GM18505 (cell line): ENCODE results near the gene SRSF3.
"Not testable (repeated sequence)": the region's sequence is repeated elsewhere in the genome, so short reads cannot be mapped to it uniquely, and the experiment has no call there.

Experiments used
- ATAC-seq: cut with Tn5 transposase; IDR thresholded peaks from one replicate; pipeline ENCODE4 v1.9.1; 2021; ENCODE audit not compliant: unreplicated experiment
- POLR2A ChIP-seq: IDR thresholded peaks from 4 replicates; pipeline ENCODE4 v1.6.1; 2011; ENCODE audit warnings: borderline replicate concordance; ENCODE audit not compliant: insufficient read depth, insufficient read length; ENCODE audit errors: extremely low read depth

The SRSF3 gene

GRCh38 chr6:36586606-36587005, 7.6 kb upstream of the SRSF3 start:
- no peak for ATAC-seq
- no peak for TF ChIP-seq POLR2A

GRCh38 chr6:36589025-36589400, 5.1 kb upstream of the SRSF3 start:
- ATAC-seq = not testable (repeated sequence)

- ATAC-seq = no peak
Observed at GRCh38 chr6:36590237-36590636, 3.9 kb upstream of the SRSF3 start.

GRCh38 chr6:36592221-36592655, 1.9 kb upstream of the SRSF3 start:
- no peak for TF ChIP-seq POLR2A
- no peak for ATAC-seq

More at GRCh38 chr6:36590237-36590636, 3.9 kb upstream of the SRSF3 start:
- TF ChIP-seq POLR2A = no peak

GRCh38 chr6:36593569-36594028, 563 bp upstream of the SRSF3 start:
- TF ChIP-seq POLR2A = no peak
- ATAC-seq = peak; percentile 11

- no peak for TF ChIP-seq POLR2A
- no peak for ATAC-seq
Observed at GRCh38 chr6:36594816-36595643, 868 bp downstream of the SRSF3 start.

- TF ChIP-seq POLR2A = no peak
- ATAC-seq = no peak
Observed at GRCh38 chr6:36596356-36596755, 2.2 kb downstream of the SRSF3 start.

GRCh38 chr6:36597775-36598174, 3.6 kb downstream of the SRSF3 start:
- no peak for ATAC-seq
- no peak for TF ChIP-seq POLR2A

GRCh38 chr6:36598326-36598725, 4.2 kb downstream of the SRSF3 start:
- ATAC-seq = no peak

GRCh38 chr6:36598739-36599318, 4.7 kb downstream of the SRSF3 start:
- TF ChIP-seq POLR2A = no peak
- no peak for ATAC-seq

More at GRCh38 chr6:36598326-36598725, 4.2 kb downstream of the SRSF3 start:
- TF ChIP-seq POLR2A = no peak

- no peak for ATAC-seq
- TF ChIP-seq POLR2A = no peak
Observed at GRCh38 chr6:36599791-36600209, 5.6 kb downstream of the SRSF3 start.

- TF ChIP-seq POLR2A = no peak
- ATAC-seq = no peak
Observed at GRCh38 chr6:36600564-36601146, 6.5 kb downstream of the SRSF3 start.

GRCh38 chr6:36601818-36602217, 7.7 kb downstream of the SRSF3 start:
- not testable (repeated sequence) for ATAC-seq
